ENCODE data around the gene KHK. TPM values are rescaled to one million over a fixed set of nuclear protein-coding genes. Genes with fewer than 3 reads are reported as not detected.

Gene KHK
- total RNA-seq, 1 donor from 2014 or later: 1.2 TPM

DNA sequence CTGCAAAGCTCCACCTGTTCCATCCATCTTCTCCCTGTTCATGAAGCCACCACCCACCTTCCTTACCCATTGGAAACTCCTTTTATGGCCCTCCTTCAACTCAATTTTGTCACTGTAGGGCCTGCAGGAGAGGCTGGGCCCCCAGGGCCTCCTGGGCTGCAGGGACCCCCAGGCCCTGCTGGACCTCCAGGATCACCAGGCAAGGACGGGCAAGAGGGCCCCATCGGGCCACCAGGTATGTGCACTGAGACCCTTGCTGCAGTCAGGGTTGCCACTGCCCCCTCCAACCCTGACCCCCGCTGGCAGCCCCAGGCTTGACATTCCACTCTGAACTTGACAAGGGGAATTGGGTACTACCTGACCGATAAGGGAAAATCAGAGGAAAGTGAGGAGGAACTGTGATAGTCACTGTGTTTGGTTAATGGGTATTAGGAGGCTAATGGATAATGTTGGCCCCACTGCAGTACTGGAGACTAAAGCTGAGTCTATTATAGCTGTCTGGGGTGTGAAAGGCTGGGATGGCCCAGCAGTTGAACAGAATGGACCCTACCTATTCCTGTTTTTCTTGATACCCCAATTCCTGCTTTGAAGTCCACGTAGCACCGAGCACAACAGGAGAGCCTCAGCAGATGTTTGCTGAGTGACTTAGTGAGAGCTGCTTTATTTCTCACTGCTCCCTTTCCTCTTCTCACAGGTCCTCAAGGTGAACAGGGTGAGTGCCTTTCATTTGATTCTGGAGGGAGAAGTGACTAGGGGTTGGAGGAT lies 2.1 kb upstream of the KHK start:
- Mint-ChIP-seq H3K4me1 (ENCODE audit: low read depth) (peaks cover 36% of the 10 kb centered on the region), H3K4me3 (ENCODE audit: unreplicated experiment) (no peak overlapping the region), H3K27ac (ENCODE audit: unreplicated experiment) (peak overlapping the region; percentile 49), H3K9me3 (ENCODE audit: low read depth) (no peaks in the 10 kb centered on the region), H3K36me3 (ENCODE audit: low read depth) (peaks cover 7% of the 10 kb centered on the region), H3K27me3 (ENCODE audit: low read depth) (no peaks in the 10 kb centered on the region)
- TF ChIP-seq, protein P1, sequence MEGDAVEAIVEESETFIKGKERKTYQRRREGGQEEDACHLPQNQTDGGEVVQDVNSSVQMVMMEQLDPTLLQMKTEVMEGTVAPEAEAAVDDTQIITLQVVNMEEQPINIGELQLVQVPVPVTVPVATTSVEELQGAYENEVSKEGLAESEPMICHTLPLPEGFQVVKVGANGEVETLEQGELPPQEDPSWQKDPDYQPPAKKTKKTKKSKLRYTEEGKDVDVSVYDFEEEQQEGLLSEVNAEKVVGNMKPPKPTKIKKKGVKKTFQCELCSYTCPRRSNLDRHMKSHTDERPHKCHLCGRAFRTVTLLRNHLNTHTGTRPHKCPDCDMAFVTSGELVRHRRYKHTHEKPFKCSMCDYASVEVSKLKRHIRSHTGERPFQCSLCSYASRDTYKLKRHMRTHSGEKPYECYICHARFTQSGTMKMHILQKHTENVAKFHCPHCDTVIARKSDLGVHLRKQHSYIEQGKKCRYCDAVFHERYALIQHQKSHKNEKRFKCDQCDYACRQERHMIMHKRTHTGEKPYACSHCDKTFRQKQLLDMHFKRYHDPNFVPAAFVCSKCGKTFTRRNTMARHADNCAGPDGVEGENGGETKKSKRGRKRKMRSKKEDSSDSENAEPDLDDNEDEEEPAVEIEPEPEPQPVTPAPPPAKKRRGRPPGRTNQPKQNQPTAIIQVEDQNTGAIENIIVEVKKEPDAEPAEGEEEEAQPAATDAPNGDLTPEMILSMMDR (IDR thresholded peaks at IDR 0.05): no peak
- no peak for DNase-seq (ENCODE audit: low spot score)

DNA sequence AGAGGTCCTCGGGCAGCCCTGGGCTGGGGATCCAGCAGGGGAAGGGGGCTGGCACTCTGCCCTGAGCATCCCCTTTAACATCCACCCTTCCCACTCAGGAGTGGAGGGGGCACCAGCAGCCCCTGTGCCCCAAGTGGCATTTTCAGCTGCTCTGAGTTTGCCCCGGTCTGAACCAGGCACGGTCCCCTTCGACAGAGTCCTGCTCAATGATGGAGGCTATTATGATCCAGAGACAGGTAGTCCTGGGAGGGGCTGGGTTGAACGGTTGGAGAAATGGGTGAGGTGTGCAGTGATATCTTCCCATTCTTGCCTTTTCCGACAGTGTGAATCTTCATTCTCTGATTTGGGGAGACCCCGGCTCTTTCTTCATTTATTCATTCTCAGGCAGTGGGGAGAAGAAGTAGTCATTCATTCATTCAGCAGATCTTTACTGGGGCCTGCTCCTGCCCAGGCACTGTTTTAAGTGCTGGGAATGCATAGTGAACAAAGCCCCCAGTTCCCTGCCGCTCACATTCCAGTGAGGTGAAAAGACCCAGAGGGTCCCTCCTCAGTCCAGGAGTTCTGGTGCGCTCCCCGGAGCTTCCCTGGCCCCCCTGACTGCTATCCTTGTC lies 1.4 kb upstream of the KHK start:
- H3K27me3 Mint-ChIP-seq (ENCODE audit: low read depth): no peaks in the 10 kb centered on the region
- H3K4me1 Mint-ChIP-seq (ENCODE audit: low read depth): peaks cover 29% of the 10 kb centered on the region
- peak overlapping the region; percentile 91 for H3K27ac Mint-ChIP-seq (ENCODE audit: unreplicated experiment)
- H3K4me3 Mint-ChIP-seq (ENCODE audit: unreplicated experiment): peak overlapping the region; percentile 73
- H3K9me3 Mint-ChIP-seq (ENCODE audit: low read depth): no peaks in the 10 kb centered on the region
- TF ChIP-seq, protein P1 (IDR thresholded peaks at IDR 0.05): no peak
- peaks cover 5% of the 10 kb centered on the region for H3K36me3 Mint-ChIP-seq (ENCODE audit: low read depth)
- no peak for DNase-seq (ENCODE audit: low spot score)

DNA sequence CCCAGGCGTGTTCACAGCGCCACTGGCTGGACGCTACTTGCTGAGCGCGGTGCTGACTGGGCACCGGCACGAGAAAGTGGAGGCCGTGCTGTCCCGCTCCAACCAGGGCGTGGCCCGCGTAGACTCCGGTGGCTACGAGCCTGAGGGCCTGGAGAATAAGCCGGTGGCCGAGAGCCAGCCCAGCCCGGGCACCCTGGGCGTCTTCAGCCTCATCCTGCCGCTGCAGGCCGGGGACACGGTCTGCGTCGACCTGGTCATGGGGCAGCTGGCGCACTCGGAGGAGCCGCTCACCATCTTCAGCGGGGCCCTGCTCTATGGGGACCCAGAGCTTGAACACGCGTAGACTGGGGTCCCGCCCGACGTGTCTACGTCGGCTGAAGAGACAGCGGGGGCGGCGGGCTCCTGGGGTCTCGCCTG lies 891 bp upstream of the KHK start:
- Mint-ChIP-seq H3K27me3 (ENCODE audit: low read depth) (no peaks in the 10 kb centered on the region), H3K4me1 (ENCODE audit: low read depth) (peaks cover 24% of the 10 kb centered on the region), H3K4me3 (ENCODE audit: unreplicated experiment) (peak overlapping the region; percentile 73), H3K9me3 (ENCODE audit: low read depth) (no peaks in the 10 kb centered on the region), H3K27ac (ENCODE audit: unreplicated experiment) (peak overlapping the region; percentile 91), H3K36me3 (ENCODE audit: low read depth) (peaks cover 4% of the 10 kb centered on the region)
- TF ChIP-seq, protein P1 (IDR thresholded peaks at IDR 0.05): peak; percentile 73
- DNase-seq (ENCODE audit: low spot score): no peak

DNA sequence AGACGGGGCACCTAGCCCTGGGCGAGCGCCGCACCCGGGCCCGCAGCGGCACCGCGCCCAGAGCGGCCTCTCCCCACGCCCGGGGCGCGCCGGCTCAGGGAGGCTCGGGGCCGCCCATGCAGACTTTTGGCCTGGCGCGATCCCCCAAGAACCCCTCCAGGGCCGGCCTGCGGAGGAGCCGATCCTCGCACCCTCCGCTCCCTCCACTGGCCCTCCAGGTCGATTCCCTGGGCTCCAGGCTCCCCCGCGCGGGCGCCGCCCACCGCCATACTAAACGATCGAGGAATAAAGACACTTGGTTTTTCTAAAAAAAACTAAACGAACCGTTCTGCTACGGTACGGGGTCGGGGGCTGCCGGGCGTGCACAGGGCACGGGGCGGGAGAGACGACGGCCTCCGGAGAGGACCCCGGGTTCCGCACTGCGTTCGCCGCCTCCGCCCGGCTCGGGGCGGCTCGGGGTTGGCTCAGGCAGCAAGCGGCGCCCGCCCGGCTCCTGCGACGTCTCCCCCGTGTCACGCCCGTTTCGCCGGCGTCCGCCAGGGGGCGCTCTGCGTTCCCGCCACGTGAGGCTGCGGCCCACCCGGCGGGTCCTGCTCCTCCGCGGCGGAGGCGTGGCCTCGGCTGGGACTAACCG lies 365 bp upstream of the KHK start:
- peaks cover 3% of the 10 kb centered on the region for H3K36me3 Mint-ChIP-seq (ENCODE audit: low read depth)
- H3K27ac Mint-ChIP-seq (ENCODE audit: unreplicated experiment): peak overlapping the region; percentile 92

More for the DNA sequence above, 365 bp upstream of the KHK start:
- no peak for DNase-seq (ENCODE audit: low spot score)
- Mint-ChIP-seq H3K9me3 (ENCODE audit: low read depth) (no peaks in the 10 kb centered on the region), H3K4me3 (ENCODE audit: unreplicated experiment) (peak overlapping the region; percentile 73), H3K4me1 (ENCODE audit: low read depth) (peaks cover 19% of the 10 kb centered on the region), H3K27me3 (ENCODE audit: low read depth) (no peaks in the 10 kb centered on the region)
- TF ChIP-seq, protein P1 (IDR thresholded peaks at IDR 0.05): peak; percentile 86

All from chondrocyte (in vitro differentiated cells).